AG09309 (cell line): ENCODE measurements around the gene BBS10.
"Not testable (repeated sequence)": the region's sequence is repeated elsewhere in the genome, so short reads cannot be mapped to it uniquely, and the experiment has no call there.

ENCODE experiments used
- DNase-seq: peaks from one replicate; pipeline ENCODE4 v3.0.0-alpha.2; 2010; ENCODE audit warnings: low read depth
- H3K4me3 ChIP-seq: 2 replicates; pipeline ENCODE4 v1.5.1; 2011; ENCODE audit warnings: mild to moderate bottlenecking, low read depth, low read length, moderate library complexity; ENCODE audit not compliant: control insufficient read depth
- CTCF ChIP-seq: IDR thresholded peaks from 2 replicates; pipeline ENCODE4 v1.5.1; 2011; ENCODE audit warnings: mild to moderate bottlenecking, low read depth, low read length, inconsistent platforms; ENCODE audit not compliant: insufficient read depth, control insufficient read depth; ENCODE audit errors: missing control alignments

Gene BBS10

GRCh38 chr12:76337583-76337982, 10.6 kb downstream of the BBS10 start:
- H3K4me3 ChIP-seq: no peak overlapping the region
- no peak for TF ChIP-seq CTCF
- DNase-seq: no peak

- DNase-seq: no peak
- no peak overlapping the region for H3K4me3 ChIP-seq
- TF ChIP-seq CTCF: no peak
Measured at GRCh38 chr12:76332606-76333005, 15.6 kb downstream of the BBS10 start.

GRCh38 chr12:76329606-76330005, 18.6 kb downstream of the BBS10 start:
- no peak overlapping the region for H3K4me3 ChIP-seq
- no peak for TF ChIP-seq CTCF
- DNase-seq: no peak

GRCh38 chr12:76329159-76329558, 19.1 kb downstream of the BBS10 start:
- no peak for TF ChIP-seq CTCF
- DNase-seq: peak; percentile 80
- H3K4me3 ChIP-seq: no peak overlapping the region

GRCh38 chr12:76319595-76320319, 28.5 kb downstream of the BBS10 start:
- H3K4me3 ChIP-seq: not testable (repeated sequence)

GRCh38 chr12:76318773-76319594, 29.2 kb downstream of the BBS10 start:
- no peak for DNase-seq
- no peak for TF ChIP-seq CTCF
- no peak overlapping the region for H3K4me3 ChIP-seq

More at GRCh38 chr12:76319595-76320319, 28.5 kb downstream of the BBS10 start:
- not testable (repeated sequence) for DNase-seq

- TF ChIP-seq CTCF: no peak
- no peak overlapping the region for H3K4me3 ChIP-seq
- DNase-seq: no peak
Measured at GRCh38 chr12:76317976-76318375, 30.2 kb downstream of the BBS10 start.
